HepG2 (cell line): ENCODE measurements around the gene CD151. TPM values are rescaled to one million over a fixed set of nuclear protein-coding genes. Genes with fewer than 3 reads are reported as not detected.

Source experiments
- ATAC-seq: fragments of 200-7000 bp; cut with Tn5 transposase; 3 replicates; pipeline ENCODE4 v1.9.1; 2020; ENCODE audit warnings: mild to moderate bottlenecking, moderate library complexity
- BruUV-seq: library from RNA; stranded (reverse); fragments of 400-500 nt; replicated peaks from 2 replicates; lab custom pipeline; 2021; lab: Mats Ljungman, UMichigan
- CTCF ChIA-PET: fragments of 300-600 bp; formaldehyde crosslinking; extraction: SDS; loops from one replicate; lab custom pipeline; 2021; ENCODE audit warnings: low total read pairs, inconsistent platforms, low intra/inter-chr PET ratio; lab: Yijun Ruan, JAX
- POLR2A ChIA-PET: fragments of 350-600 bp; sonication (Branson Sonifier 250); formaldehyde crosslinking; loops from one replicate; lab custom pipeline; 2020; ENCODE audit warnings: antibody characterized with exemption, inconsistent platforms; lab: Yijun Ruan, JAX
- DNase-seq: peaks from one replicate; pipeline ENCODE4 v3.0.0-alpha.2; 2015; ENCODE audit warnings: low spot score
- FAIRE-seq: peaks from 3 replicates; lab custom pipeline; 2011; peaks lifted over from hg19 to GRCh38; lab: Jason Lieb, UNC
- H2AFZ ChIP-seq: one replicate; pipeline ENCODE4 v1.6.1; 2011; ENCODE audit warnings: low read length, inconsistent platforms
- H3K27ac ChIP-seq: fragments of 300-600 bp; 3 replicates; pipeline ENCODE4 v1.8.0; 2011; ENCODE audit warnings: mixed run types, mild to moderate bottlenecking, mixed read lengths, low read length, inconsistent platforms; ENCODE audit not compliant: insufficient read depth; ENCODE audit errors: extremely low read length
- H3K27me3 ChIP-seq, 2 experiments: fragments of 200-600 bp in 1 of 2; 2 replicates in 1 of 2; 3 replicates in 1 of 2; pipeline versions ENCODE4 v1.6.0 to v1.8.0; 2011; ENCODE audit warnings: low read length in 2 of 2, mild to moderate bottlenecking in 2 of 2, moderate library complexity in 2 of 2, inconsistent platforms in 1 of 2; ENCODE audit not compliant: insufficient read depth in 2 of 2, control insufficient read depth in 1 of 2
- H3K36me3 ChIP-seq, 2 experiments: fragments of 200-600 bp in 1 of 2; replicated peaks in 1 of 2; 2 replicates in 1 of 2; 3 replicates in 1 of 2; pipeline versions ENCODE4 v1.5.1 to v1.8.0; 2011; ENCODE audit warnings: low read length in 2 of 2, inconsistent platforms in 1 of 2; ENCODE audit not compliant: insufficient read depth in 2 of 2, control insufficient read depth in 1 of 2
- H3K4me1 ChIP-seq: 2 replicates; pipeline ENCODE4 v1.5.1; 2012; ENCODE audit warnings: low read length, inconsistent platforms; ENCODE audit not compliant: insufficient read depth
- H3K4me2 ChIP-seq: 2 replicates; pipeline ENCODE4 v1.6.0; 2011; ENCODE audit warnings: low read depth, low read length, inconsistent platforms
- H3K4me3 ChIP-seq, 3 experiments: fragments of 200-600 bp in 1 of 3; sonication (generic), shearing (Covaris generic) in 1 of 3; replicated peaks in 1 of 3; 2 replicates each; pipeline ENCODE4 v1.5.1; 2011 to 2016; ENCODE audit warnings: low read length in 3 of 3, inconsistent platforms in 2 of 3, low read depth in 2 of 3, mild to moderate bottlenecking in 2 of 3, control low read depth in 1 of 3, mixed read lengths in 1 of 3; ENCODE audit not compliant: insufficient read depth in 1 of 3
- H3K79me2 ChIP-seq: one replicate; pipeline ENCODE4 v1.6.1; 2011; ENCODE audit warnings: low read length, inconsistent platforms; ENCODE audit not compliant: insufficient read depth
- H3K9ac ChIP-seq: 2 replicates; pipeline ENCODE4 v1.6.0; 2011; ENCODE audit warnings: mild to moderate bottlenecking, low read depth, low read length, inconsistent platforms; ENCODE audit not compliant: insufficient read depth
- H3K9me3 ChIP-seq: 2 replicates; pipeline ENCODE4 v1.5.1; 2012; ENCODE audit warnings: mild to moderate bottlenecking, low read length
- H4K20me1 ChIP-seq: 2 replicates; pipeline ENCODE4 v1.6.0; 2011; ENCODE audit warnings: inconsistent platforms, mild to moderate bottlenecking, low read length, moderate library complexity; ENCODE audit not compliant: insufficient read depth
- HMG20B ChIP-seq: conservative IDR thresholded peaks from 2 replicates; pipeline ENCODE4 v1.6.1; 2016; ENCODE audit warnings: missing genetic modification reagents, missing compliant biosample characterization
- NFKB2 ChIP-seq: sonication (generic); formaldehyde crosslinking; IDR thresholded peaks from 2 replicates; pipeline ENCODE4 v1.4.0; 2020; ENCODE audit warnings: missing genetic modification reagents, borderline replicate concordance
- RBM39 ChIP-seq: fragments of 200-400 bp; formaldehyde crosslinking; IDR thresholded peaks from one replicate; pipeline ENCODE4 v1.6.1; 2018; ENCODE audit warnings: antibody characterized with exemption, mild to moderate bottlenecking, low read depth, low read length; ENCODE audit not compliant: poor library complexity, severe bottlenecking
- U2AF2 ChIP-seq: fragments of 200-400 bp; formaldehyde crosslinking; IDR thresholded peaks from 2 replicates; pipeline ENCODE4 v1.6.1; 2017; ENCODE audit warnings: low read depth, mild to moderate bottlenecking, low read length
- ZNF12 ChIP-seq: sonication (generic); formaldehyde crosslinking; IDR thresholded peaks from 2 replicates; pipeline ENCODE4 v1.5.0; 2020; ENCODE audit warnings: missing genetic modification reagents
- ZNF670 ChIP-seq: sonication (generic); formaldehyde crosslinking; IDR thresholded peaks from 2 replicates; pipeline ENCODE4 v1.8.0; 2022; ENCODE audit warnings: mild to moderate bottlenecking, missing genetic modification reagents, borderline replicate concordance
- WGBS: methylation state at CpG from one replicate; pipeline ENCODE4 v1.1.6; 2017; ENCODE audit warnings: low lambda C conversion rate; 5-methylcytosine and 5-hydroxymethylcytosine counted together
- in situ Hi-C: cut with HindIII; loops from 2 replicates; pipeline ENCODE4 v1.10.0; 2017; ENCODE audit warnings: low pct_unique_long_range_greater_than_20kb; ENCODE audit not compliant: extremely low pct_ligation_motif_present
- intact Hi-C: fragments of 100-400 bp; cut with micrococcal nuclease; formaldehyde crosslinking; loops from one replicate; pipeline ENCODE4 v1.10.0; 2022; ENCODE audit not compliant: unreplicated experiment
- polyA plus RNA-seq, 8 experiments: library from polyadenylated mRNA; depleted of rRNA in 3 of 8; stranded (reverse) in 7 of 8; unstranded in 1 of 8; fragments of >200 nt; fragmentation: Illumina TruSeq in 4 of 8; extraction: Trizol in 4 of 8; gene quantifications; 2 replicates each; pipeline versions ENCODE4 v1.2.1 to v1.2.3, GENCODE V29; 2011 to 2016; ENCODE audit warnings: low read depth in 4 of 8, missing spikeins in 1 of 8, mixed read lengths in 1 of 8; ENCODE audit not compliant: insufficient read depth in 1 of 8
- total RNA-seq, 5 experiments: library from RNA; depleted of rRNA; stranded (reverse); fragments of >200 nt; fragmentation: Illumina TruSeq; extraction: Trizol; gene quantifications; 2 replicates each; pipeline ENCODE4 v1.2.3, GENCODE V29; 2016; ENCODE audit warnings: low read depth in 1 of 5
- TF ChIP-seq, protein P1 (sequence below): sonication (generic); formaldehyde crosslinking; IDR thresholded peaks from 2 replicates; pipeline ENCODE4 v1.5.0; 2020; ENCODE audit warnings: mild to moderate bottlenecking, missing genetic modification reagents, borderline replicate concordance
- TF ChIP-seq, protein P2 (sequence below): sonication (generic); formaldehyde crosslinking; IDR thresholded peaks from 2 replicates; pipeline ENCODE4 v1.8.0; 2022; ENCODE audit warnings: mild to moderate bottlenecking, missing genetic modification reagents
- TF ChIP-seq, protein P3 (sequence below): sonication (generic); formaldehyde crosslinking; IDR thresholded peaks from 2 replicates; pipeline ENCODE4 v1.4.0; 2020; ENCODE audit warnings: missing genetic modification reagents

Gene CD151
- total and polyA plus RNA-seq, 2 of the 13 experiments (the other 11 are each of a cell fraction or from before 2014, with no cell fraction given) = 125 to 197 TPM

DNA sequence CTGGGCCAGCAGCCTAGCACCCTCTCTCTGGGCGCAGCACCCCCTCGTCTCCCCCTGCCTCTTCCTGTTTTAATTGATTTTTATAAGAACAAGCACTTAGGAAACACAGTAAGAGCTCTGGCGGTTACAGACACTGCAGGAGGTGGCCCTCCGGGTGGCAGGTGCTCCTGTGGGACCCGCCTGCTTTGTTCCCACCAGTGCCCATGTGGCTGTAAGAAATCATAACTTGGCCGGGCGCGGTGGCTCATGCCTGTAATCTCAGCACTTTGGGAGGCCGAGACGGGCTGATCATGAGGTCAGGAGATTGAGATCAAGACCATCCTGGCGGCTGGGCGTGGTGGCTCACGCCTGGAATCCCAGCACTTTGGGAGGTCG is 28.3 kb downstream of the CD151 start:
- Histone ChIP-seq H3K27ac (no peak overlapping the region), H3K4me2 (no peak overlapping the region), H3K4me1 (no peaks in the 10 kb centered on the region), H3K79me2 (no peaks in the 10 kb centered on the region), H3K27me3 (no peaks in the 10 kb centered on the region), H3K4me3 (no peak overlapping the region), H3K9me3 (no peaks in the 10 kb centered on the region), H3K9ac (no peak overlapping the region), H4K20me1 (no peaks in the 10 kb centered on the region; the same call in 1 of the 2 replicates), H3K36me3 (peaks cover 0 to 3% of the 10 kb centered on the region in 2 experiments; a peak in 2 of 5 replicates), H2AFZ (no peak overlapping the region)
- no TSS peak for BruUV-seq
- 96% methylated on average over 14 of the region's 14 CpGs for WGBS
- ChIA-PET CTCF (no interaction called here), POLR2A (no interaction called here)
- DNase-seq (no peak), ATAC-seq (no peak), FAIRE-seq (no peak)
- in situ Hi-C loops (no loop called here), intact Hi-C loops (no loop called here)
- TF ChIP-seq, protein P1, sequence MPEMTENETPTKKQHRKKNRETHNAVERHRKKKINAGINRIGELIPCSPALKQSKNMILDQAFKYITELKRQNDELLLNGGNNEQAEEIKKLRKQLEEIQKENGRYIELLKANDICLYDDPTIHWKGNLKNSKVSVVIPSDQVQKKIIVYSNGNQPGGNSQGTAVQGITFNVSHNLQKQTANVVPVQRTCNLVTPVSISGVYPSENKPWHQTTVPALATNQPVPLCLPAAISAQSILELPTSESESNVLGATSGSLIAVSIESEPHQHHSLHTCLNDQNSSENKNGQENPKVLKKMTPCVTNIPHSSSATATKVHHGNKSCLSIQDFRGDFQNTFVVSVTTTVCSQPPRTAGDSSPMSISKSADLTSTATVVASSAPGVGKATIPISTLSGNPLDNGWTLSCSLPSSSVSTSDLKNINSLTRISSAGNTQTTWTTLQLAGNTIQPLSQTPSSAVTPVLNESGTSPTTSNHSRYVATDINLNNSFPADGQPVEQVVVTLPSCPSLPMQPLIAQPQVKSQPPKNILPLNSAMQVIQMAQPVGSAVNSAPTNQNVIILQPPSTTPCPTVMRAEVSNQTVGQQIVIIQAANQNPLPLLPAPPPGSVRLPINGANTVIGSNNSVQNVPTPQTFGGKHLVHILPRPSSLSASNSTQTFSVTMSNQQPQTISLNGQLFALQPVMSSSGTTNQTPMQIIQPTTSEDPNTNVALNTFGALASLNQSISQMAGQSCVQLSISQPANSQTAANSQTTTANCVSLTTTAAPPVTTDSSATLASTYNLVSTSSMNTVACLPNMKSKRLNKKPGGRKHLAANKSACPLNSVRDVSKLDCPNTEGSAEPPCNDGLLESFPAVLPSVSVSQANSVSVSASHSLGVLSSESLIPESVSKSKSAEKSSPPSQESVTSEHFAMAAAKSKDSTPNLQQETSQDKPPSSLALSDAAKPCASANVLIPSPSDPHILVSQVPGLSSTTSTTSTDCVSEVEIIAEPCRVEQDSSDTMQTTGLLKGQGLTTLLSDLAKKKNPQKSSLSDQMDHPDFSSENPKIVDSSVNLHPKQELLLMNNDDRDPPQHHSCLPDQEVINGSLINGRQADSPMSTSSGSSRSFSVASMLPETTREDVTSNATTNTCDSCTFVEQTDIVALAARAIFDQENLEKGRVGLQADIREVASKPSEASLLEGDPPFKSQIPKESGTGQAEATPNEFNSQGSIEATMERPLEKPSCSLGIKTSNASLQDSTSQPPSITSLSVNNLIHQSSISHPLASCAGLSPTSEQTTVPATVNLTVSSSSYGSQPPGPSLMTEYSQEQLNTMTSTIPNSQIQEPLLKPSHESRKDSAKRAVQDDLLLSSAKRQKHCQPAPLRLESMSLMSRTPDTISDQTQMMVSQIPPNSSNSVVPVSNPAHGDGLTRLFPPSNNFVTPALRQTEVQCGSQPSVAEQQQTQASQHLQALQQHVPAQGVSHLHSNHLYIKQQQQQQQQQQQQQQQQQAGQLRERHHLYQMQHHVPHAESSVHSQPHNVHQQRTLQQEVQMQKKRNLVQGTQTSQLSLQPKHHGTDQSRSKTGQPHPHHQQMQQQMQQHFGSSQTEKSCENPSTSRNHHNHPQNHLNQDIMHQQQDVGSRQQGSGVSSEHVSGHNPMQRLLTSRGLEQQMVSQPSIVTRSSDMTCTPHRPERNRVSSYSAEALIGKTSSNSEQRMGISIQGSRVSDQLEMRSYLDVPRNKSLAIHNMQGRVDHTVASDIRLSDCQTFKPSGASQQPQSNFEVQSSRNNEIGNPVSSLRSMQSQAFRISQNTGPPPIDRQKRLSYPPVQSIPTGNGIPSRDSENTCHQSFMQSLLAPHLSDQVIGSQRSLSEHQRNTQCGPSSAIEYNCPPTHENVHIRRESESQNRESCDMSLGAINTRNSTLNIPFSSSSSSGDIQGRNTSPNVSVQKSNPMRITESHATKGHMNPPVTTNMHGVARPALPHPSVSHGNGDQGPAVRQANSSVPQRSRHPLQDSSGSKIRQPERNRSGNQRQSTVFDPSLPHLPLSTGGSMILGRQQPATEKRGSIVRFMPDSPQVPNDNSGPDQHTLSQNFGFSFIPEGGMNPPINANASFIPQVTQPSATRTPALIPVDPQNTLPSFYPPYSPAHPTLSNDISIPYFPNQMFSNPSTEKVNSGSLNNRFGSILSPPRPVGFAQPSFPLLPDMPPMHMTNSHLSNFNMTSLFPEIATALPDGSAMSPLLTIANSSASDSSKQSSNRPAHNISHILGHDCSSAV = no peak
- TF ChIP-seq NFKB2 (no peak), HMG20B (no peak), ZNF12 (CRISPR knock-in tag) (no peak), RBM39 (no peak), ZNF670 (CRISPR knock-in tag) (no peak), U2AF2 (no peak)
- TF ChIP-seq, protein P2, sequence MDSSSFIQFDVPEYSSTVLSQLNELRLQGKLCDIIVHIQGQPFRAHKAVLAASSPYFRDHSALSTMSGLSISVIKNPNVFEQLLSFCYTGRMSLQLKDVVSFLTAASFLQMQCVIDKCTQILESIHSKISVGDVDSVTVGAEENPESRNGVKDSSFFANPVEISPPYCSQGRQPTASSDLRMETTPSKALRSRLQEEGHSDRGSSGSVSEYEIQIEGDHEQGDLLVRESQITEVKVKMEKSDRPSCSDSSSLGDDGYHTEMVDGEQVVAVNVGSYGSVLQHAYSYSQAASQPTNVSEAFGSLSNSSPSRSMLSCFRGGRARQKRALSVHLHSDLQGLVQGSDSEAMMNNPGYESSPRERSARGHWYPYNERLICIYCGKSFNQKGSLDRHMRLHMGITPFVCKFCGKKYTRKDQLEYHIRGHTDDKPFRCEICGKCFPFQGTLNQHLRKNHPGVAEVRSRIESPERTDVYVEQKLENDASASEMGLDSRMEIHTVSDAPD (CRISPR knock-in tag) = no peak
- TF ChIP-seq, protein P3, sequence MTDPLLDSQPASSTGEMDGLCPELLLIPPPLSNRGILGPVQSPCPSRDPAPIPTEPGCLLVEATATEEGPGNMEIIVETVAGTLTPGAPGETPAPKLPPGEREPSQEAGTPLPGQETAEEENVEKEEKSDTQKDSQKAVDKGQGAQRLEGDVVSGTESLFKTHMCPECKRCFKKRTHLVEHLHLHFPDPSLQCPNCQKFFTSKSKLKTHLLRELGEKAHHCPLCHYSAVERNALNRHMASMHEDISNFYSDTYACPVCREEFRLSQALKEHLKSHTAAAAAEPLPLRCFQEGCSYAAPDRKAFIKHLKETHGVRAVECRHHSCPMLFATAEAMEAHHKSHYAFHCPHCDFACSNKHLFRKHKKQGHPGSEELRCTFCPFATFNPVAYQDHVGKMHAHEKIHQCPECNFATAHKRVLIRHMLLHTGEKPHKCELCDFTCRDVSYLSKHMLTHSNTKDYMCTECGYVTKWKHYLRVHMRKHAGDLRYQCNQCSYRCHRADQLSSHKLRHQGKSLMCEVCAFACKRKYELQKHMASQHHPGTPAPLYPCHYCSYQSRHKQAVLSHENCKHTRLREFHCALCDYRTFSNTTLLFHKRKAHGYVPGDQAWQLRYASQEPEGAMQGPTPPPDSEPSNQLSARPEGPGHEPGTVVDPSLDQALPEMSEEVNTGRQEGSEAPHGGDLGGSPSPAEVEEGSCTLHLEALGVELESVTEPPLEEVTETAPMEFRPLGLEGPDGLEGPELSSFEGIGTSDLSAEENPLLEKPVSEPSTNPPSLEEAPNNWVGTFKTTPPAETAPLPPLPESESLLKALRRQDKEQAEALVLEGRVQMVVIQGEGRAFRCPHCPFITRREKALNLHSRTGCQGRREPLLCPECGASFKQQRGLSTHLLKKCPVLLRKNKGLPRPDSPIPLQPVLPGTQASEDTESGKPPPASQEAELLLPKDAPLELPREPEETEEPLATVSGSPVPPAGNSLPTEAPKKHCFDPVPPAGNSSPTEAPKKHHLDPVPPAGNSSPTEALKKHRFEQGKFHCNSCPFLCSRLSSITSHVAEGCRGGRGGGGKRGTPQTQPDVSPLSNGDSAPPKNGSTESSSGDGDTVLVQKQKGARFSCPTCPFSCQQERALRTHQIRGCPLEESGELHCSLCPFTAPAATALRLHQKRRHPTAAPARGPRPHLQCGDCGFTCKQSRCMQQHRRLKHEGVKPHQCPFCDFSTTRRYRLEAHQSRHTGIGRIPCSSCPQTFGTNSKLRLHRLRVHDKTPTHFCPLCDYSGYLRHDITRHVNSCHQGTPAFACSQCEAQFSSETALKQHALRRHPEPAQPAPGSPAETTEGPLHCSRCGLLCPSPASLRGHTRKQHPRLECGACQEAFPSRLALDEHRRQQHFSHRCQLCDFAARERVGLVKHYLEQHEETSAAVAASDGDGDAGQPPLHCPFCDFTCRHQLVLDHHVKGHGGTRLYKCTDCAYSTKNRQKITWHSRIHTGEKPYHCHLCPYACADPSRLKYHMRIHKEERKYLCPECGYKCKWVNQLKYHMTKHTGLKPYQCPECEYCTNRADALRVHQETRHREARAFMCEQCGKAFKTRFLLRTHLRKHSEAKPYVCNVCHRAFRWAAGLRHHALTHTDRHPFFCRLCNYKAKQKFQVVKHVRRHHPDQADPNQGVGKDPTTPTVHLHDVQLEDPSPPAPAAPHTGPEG = no peak
